K562 (cell line): ENCODE results near the gene SCGB1D1. TPM values are rescaled to one million over a fixed set of nuclear protein-coding genes. Genes with fewer than 3 reads are reported as not detected.

Experiments
- ATAC-seq: fragments of 200-7000 bp; cut with Tn5 transposase; 3 replicates; pipeline ENCODE4 v1.9.1; 2020; ENCODE audit warnings: moderate library complexity
- BruUV-seq: library from RNA; stranded (reverse); fragments of 400-500 nt; replicated peaks from 2 replicates; lab custom pipeline; 2021; lab: Mats Ljungman, UMichigan
- CTCF ChIA-PET: fragments of 300-600 bp; formaldehyde crosslinking; extraction: SDS; loops from one replicate; lab custom pipeline; 2021; ENCODE audit warnings: low intra/inter-chr PET ratio; lab: Yijun Ruan, JAX
- POLR2A ChIA-PET: fragments of 300-600, 350-650 bp; sonication (Branson Sonifier 250); formaldehyde crosslinking; extraction: SDS; loops from one replicate; lab custom pipeline; 2021; ENCODE audit warnings: antibody characterized with exemption, inconsistent platforms; lab: Yijun Ruan, JAX
- DNase-seq, 4 experiments: peaks; one replicate each; pipeline versions ENCODE4 v3.0.0 to v3.0.0-alpha.2; 2011 to 2018; ENCODE audit warnings: low spot score in 3 of 4, mixed read lengths in 3 of 4; ENCODE audit errors: extremely low read depth in 1 of 4
- FAIRE-seq: peaks from 2 replicates; lab custom pipeline; 2011; peaks lifted over from hg19 to GRCh38; lab: Jason Lieb, UNC
- H2AFZ ChIP-seq: 2 replicates; pipeline ENCODE4 v1.6.0; 2011; ENCODE audit warnings: low read depth, low read length, control low read depth, inconsistent platforms
- H3K27ac ChIP-seq: fragments of 200-600 bp; 3 replicates; pipeline ENCODE4 v1.8.0; 2011; ENCODE audit warnings: low read depth, mild to moderate bottlenecking, control low read depth, inconsistent platforms, low read length, moderate library complexity, mixed read lengths; ENCODE audit errors: extremely low read depth
- H3K27me3 ChIP-seq, 2 experiments: fragments of 300-600 bp in 1 of 2; 2 replicates in 1 of 2; 3 replicates in 1 of 2; pipeline versions ENCODE4 v1.6.0 to v1.8.0; 2011; ENCODE audit warnings: inconsistent platforms in 2 of 2, low read length in 2 of 2, mild to moderate bottlenecking in 1 of 2, mixed read lengths in 1 of 2, moderate library complexity in 1 of 2; ENCODE audit not compliant: control insufficient read depth in 2 of 2, insufficient read depth in 2 of 2
- H3K36me3 ChIP-seq: fragments of 300-600 bp; 3 replicates; pipeline ENCODE4 v1.8.0; 2011; ENCODE audit warnings: mild to moderate bottlenecking, low read length, inconsistent platforms; ENCODE audit not compliant: control insufficient read depth, insufficient read depth
- H3K4me1 ChIP-seq, 2 experiments: fragments of 200-600 bp in 1 of 2; replicated peaks in 1 of 2; 2 replicates in 1 of 2; 3 replicates in 1 of 2; pipeline versions ENCODE4 v1.5.1 to v1.8.0; 2011; ENCODE audit warnings: inconsistent platforms in 2 of 2, low read length in 2 of 2, mild to moderate bottlenecking in 1 of 2, mixed read lengths in 1 of 2, moderate library complexity in 1 of 2; ENCODE audit not compliant: control insufficient read depth in 2 of 2, insufficient read depth in 2 of 2
- H3K4me2 ChIP-seq: 2 replicates; pipeline ENCODE4 v1.6.1; 2011; ENCODE audit warnings: low read length, control low read depth, inconsistent platforms, mixed read lengths; ENCODE audit not compliant: insufficient read depth
- H3K4me3 ChIP-seq: fragments of 200-600 bp; sonication (generic), shearing (Covaris generic); 2 replicates; pipeline ENCODE4 v1.5.1; 2016; ENCODE audit warnings: control low read depth, inconsistent platforms
- H3K79me2 ChIP-seq: fragments of 200-600 bp; 3 replicates; pipeline ENCODE4 v1.8.0; 2011; ENCODE audit warnings: low read length, inconsistent platforms; ENCODE audit not compliant: control insufficient read depth, insufficient read depth
- H3K9ac ChIP-seq, 2 experiments: 2 replicates each; pipeline versions ENCODE4 v1.6.0 to v1.6.1; 2011; ENCODE audit warnings: low read depth in 2 of 2, low read length in 2 of 2, control low read depth in 1 of 2, inconsistent platforms in 1 of 2, mild to moderate bottlenecking in 1 of 2, mixed read lengths in 1 of 2; ENCODE audit not compliant: insufficient read depth in 1 of 2
- H3K9me1 ChIP-seq: one replicate; pipeline ENCODE4 v1.6.0; 2011; ENCODE audit warnings: inconsistent platforms, mild to moderate bottlenecking, low read length, moderate library complexity; ENCODE audit not compliant: control insufficient read depth, insufficient read depth
- H3K9me3 ChIP-seq: replicated peaks from 2 replicates; pipeline ENCODE4 v1.5.1; 2011; ENCODE audit warnings: low read depth, low read length, inconsistent platforms; ENCODE audit not compliant: control insufficient read depth, insufficient read depth
- H4K20me1 ChIP-seq: replicated peaks from 2 replicates; pipeline ENCODE4 v1.6.1; 2011; ENCODE audit warnings: low read length, inconsistent platforms, mixed read lengths; ENCODE audit not compliant: control insufficient read depth, insufficient read depth
- HDAC2 ChIP-seq: fragments of 450-650 bp; IDR thresholded peaks from 2 replicates; pipeline ENCODE4 v1.6.1; 2016; ENCODE audit warnings: mild to moderate bottlenecking
- LCOR ChIP-seq: sonication (generic); formaldehyde crosslinking; IDR thresholded peaks from 2 replicates; pipeline ENCODE4 v1.8.0; 2022; ENCODE audit warnings: mild to moderate bottlenecking, missing genetic modification reagents
- RNF219 ChIP-seq: fragments of 250-450 bp; sonication (Bioruptor Pico); IDR thresholded peaks from 2 replicates; pipeline ENCODE4 v1.5.0; 2022; ENCODE audit warnings: mild to moderate bottlenecking
- TAL1 ChIP-seq: fragments of 450-650 bp; IDR thresholded peaks from 2 replicates; pipeline ENCODE4 v1.6.1; 2016; ENCODE audit warnings: mild to moderate bottlenecking
- THAP7 ChIP-seq: fragments of 250-450 bp; sonication (Bioruptor Pico); IDR thresholded peaks from 2 replicates; pipeline ENCODE4 v1.5.0; 2021
- THRA ChIP-seq: fragments of 450-650 bp; IDR thresholded peaks from 2 replicates; pipeline ENCODE4 v1.6.1; 2017; ENCODE audit warnings: mild to moderate bottlenecking, moderate library complexity
- WGBS: fragments of 100-300 bp; shearing (Covaris generic); methylation state at CpG from one replicate; pipeline ENCODE4 v1.1.6; 2016; ENCODE audit warnings: low coverage, mixed read lengths; ENCODE audit not compliant: insufficient coverage; ENCODE audit errors: missing lambda C conversion rate; 5-methylcytosine and 5-hydroxymethylcytosine counted together
- in situ Hi-C: fragments of 300-500 bp; cut with MboI; formaldehyde crosslinking; loops from 4 replicates; pipeline ENCODE4 v1.15.0; 2018; ENCODE audit warnings: inconsistent platforms, mixed read lengths
- intact Hi-C: fragments of 100-400 bp; cut with micrococcal nuclease; formaldehyde crosslinking; loops from 2 replicates; pipeline ENCODE4 v1.14.2; 2022
- polyA plus RNA-seq, 8 experiments: library from polyadenylated mRNA; depleted of rRNA in 4 of 8; stranded (reverse) in 5 of 8; unstranded in 3 of 8; fragments of >200 nt; fragmentation: Nextera tagmentation in 2 of 8; fragmentation: Illumina TruSeq in 1 of 8; extraction: Ambion mirVana in 2 of 8; extraction: Trizol in 1 of 8; gene quantifications; 2 replicates each; pipeline versions ENCODE4 v1.2.1 to v1.2.3, GENCODE V29; 2011 to 2014; ENCODE audit warnings: inconsistent platforms in 1 of 8, missing spikeins in 1 of 8
- total RNA-seq, 7 experiments: library from RNA; depleted of rRNA in 6 of 7; stranded (reverse); fragments of >200 nt in 6 of 7; fragmentation: Illumina TruSeq in 2 of 7; extraction: Trizol in 2 of 7; gene quantifications; 2 replicates each; pipeline versions ENCODE4 v1.2.1 to v1.2.3, GENCODE V29; 2011 to 2021; ENCODE audit warnings: low replicate concordance in 1 of 7

Gene SCGB1D1
- total and polyA plus RNA-seq, 9 of the 15 experiments (the other 6 are each of a cell fraction or from before 2014, with no cell fraction given): not detected

- Histone ChIP-seq H3K9me3 (no peaks in the 10 kb centered on the region), H3K27ac (no peak overlapping the region), H3K9ac (no peak overlapping the region)
- WGBS: 3% methylated on average over 3 of the region's 3 CpGs
- no peak for DNase-seq
- TF ChIP-seq HDAC2: no peak
- TF ChIP-seq TAL1: no peak
- no peak for TF ChIP-seq RNF219 (CRISPR knock-in tag)
- TF ChIP-seq LCOR (CRISPR knock-in tag): no peak
- no peak for TF ChIP-seq THRA
- TF ChIP-seq THAP7 (CRISPR knock-in tag): no peak
- TF ChIP-seq, all 486 proteins: peak for 0
- no peaks in the 10 kb centered on the region for H3K79me2 ChIP-seq
- H3K9me1 ChIP-seq: no peaks in the 10 kb centered on the region
- FAIRE-seq (no peak), ATAC-seq (no peak)
- H3K36me3 ChIP-seq: no peaks in the 10 kb centered on the region
- no peaks in the 10 kb centered on the region for H4K20me1 ChIP-seq
- no peaks in the 10 kb centered on the region for H3K4me1 ChIP-seq
- no peak overlapping the region for H2AFZ ChIP-seq
- in situ Hi-C loops (no loop called here), intact Hi-C loops (no loop called here)
- H3K27me3 ChIP-seq: peaks cover 5 to 22% of the 10 kb centered on the region in 2 experiments; a peak in 4 of 5 replicates
- CTCF ChIA-PET: no interaction called here
- POLR2A ChIA-PET: no interaction called here
- H3K4me2 ChIP-seq: no peak overlapping the region
- no TSS peak for BruUV-seq
- H3K4me3 ChIP-seq: no peak overlapping the region
Measured at GRCh38 chr11:62176766-62177165, 13.2 kb upstream of the SCGB1D1 start.
